ENCODE results near the gene PRICKLE2.

- TF ChIP-seq, protein P1, sequence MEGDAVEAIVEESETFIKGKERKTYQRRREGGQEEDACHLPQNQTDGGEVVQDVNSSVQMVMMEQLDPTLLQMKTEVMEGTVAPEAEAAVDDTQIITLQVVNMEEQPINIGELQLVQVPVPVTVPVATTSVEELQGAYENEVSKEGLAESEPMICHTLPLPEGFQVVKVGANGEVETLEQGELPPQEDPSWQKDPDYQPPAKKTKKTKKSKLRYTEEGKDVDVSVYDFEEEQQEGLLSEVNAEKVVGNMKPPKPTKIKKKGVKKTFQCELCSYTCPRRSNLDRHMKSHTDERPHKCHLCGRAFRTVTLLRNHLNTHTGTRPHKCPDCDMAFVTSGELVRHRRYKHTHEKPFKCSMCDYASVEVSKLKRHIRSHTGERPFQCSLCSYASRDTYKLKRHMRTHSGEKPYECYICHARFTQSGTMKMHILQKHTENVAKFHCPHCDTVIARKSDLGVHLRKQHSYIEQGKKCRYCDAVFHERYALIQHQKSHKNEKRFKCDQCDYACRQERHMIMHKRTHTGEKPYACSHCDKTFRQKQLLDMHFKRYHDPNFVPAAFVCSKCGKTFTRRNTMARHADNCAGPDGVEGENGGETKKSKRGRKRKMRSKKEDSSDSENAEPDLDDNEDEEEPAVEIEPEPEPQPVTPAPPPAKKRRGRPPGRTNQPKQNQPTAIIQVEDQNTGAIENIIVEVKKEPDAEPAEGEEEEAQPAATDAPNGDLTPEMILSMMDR (IDR thresholded peaks at IDR 0.05): no peak
- no peak for TF ChIP-seq POLR2A (IDR thresholded peaks at IDR 0.05)
Observed at GRCh38 chr3:64103131-64103530, 122.1 kb downstream of the PRICKLE2 start.
